Naive thymus-derived CD8-positive, alpha-beta T cell (primary cell): ENCODE data around the gene ERMARD. TPM values are rescaled to one million over a fixed set of nuclear protein-coding genes. Genes with fewer than 3 reads are reported as not detected.

Experiments
- ATAC-seq, 2 donors: fragments of 150-1000 bp; cut with Tn5 transposase in 1 of 2; sonication (Bioruptor Pico), chemical (Tn5 transposase) in 1 of 2; 1 replicate in 1 of 2; 2 replicates in 1 of 2; pipeline ENCODE4 v1.10.0; 2021; ENCODE audit warnings: mild to moderate bottlenecking in 2 of 2, moderate library complexity in 2 of 2
- POLR2A ChIA-PET: fragments of 350-600 bp; sonication (Branson Sonifier 250); formaldehyde crosslinking; loops from one replicate; lab custom pipeline; 2021; ENCODE audit warnings: antibody characterized with exemption; lab: Charles Lee
- DNase-seq, 10 donors: peaks; one replicate each; pipeline versions ENCODE4 v3.0.0 to v3.0.0-alpha.2; 2020 to 2022
- H3K27ac Mint-ChIP-seq, 10 donors: one replicate each; pipeline ENCODE4 v1.8.0; 2020 to 2022; ENCODE audit warnings: mild to moderate bottlenecking in 10 of 10, mixed read lengths in 10 of 10, moderate library complexity in 4 of 10, inconsistent platforms in 1 of 10
- H3K27me3 Mint-ChIP-seq, 5 donors: one replicate each; pipeline ENCODE4 v1.8.0; 2021 to 2022; ENCODE audit warnings: mixed read lengths in 5 of 5
- H3K36me3 Mint-ChIP-seq, 3 donors: one replicate each; pipeline ENCODE4 v1.8.0; 2020 to 2022; ENCODE audit warnings: mixed read lengths in 3 of 3, mild to moderate bottlenecking in 2 of 3, inconsistent platforms in 1 of 3
- H3K4me1 Mint-ChIP-seq, 4 donors: one replicate each; pipeline ENCODE4 v1.8.0; 2021 to 2022; ENCODE audit warnings: mixed read lengths in 4 of 4
- H3K4me3 Mint-ChIP-seq, 10 donors: one replicate each; pipeline ENCODE4 v1.8.0; 2020 to 2022; ENCODE audit warnings: mild to moderate bottlenecking in 10 of 10, mixed read lengths in 10 of 10, moderate library complexity in 6 of 10, inconsistent platforms in 1 of 10
- H3K9me3 Mint-ChIP-seq, 9 donors: one replicate each; pipeline ENCODE4 v1.8.0; 2020 to 2022; ENCODE audit warnings: mixed read lengths in 9 of 9, mild to moderate bottlenecking in 3 of 9, inconsistent platforms in 1 of 9, moderate library complexity in 1 of 9
- polyA plus RNA-seq, 3 donors: library from polyadenylated mRNA; unstranded; fragments of 300-500 nt; fragmentation: Illumina TruSeq; gene quantifications; one replicate each; pipeline ENCODE4 v1.2.3, GENCODE V29; 2021
- total RNA-seq, 8 experiments: library from RNA in 2 of 8; stranded (reverse) in 2 of 8; gene quantifications; one replicate each; pipeline ENCODE4 v1.2.3 and lab custom pipeline; 2021 to 2026

ERMARD gene
- total and polyA plus RNA-seq, 5 experiments from 2014 or later, result 9.2 to 41.5 (median 12.4) TPM

DNA sequence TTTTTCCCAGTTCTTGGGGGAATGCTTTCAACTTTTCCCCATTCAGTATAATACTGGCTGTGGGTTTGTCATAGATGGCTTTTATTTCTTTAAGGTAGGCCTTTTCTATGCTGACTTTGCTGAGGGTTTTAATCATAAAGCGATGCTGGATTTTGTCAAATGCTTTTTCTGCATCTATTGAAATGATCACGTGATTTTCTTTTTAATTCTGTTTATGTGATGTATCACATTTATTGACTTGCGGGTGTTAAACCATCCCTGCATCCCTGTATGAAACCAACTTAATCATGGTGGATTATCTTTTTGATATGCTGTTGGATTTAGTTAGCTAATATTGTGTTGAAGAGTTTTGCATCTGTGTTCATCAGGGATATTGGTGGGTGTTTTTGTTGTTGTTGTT is 65.6 kb downstream of the ERMARD start:
- peaks cover 47 to 88% (median 57%) of the 10 kb centered on the region in 5 donors for H3K27me3 Mint-ChIP-seq
- POLR2A ChIA-PET, result no interaction called here
- peaks cover 0 to 32% (median 3%) of the 10 kb centered on the region in 3 donors for H3K36me3 Mint-ChIP-seq
- no peak for DNase-seq
- H3K27ac Mint-ChIP-seq, result no peak overlapping the region
- no peak for ATAC-seq
- H3K9me3 Mint-ChIP-seq, result peaks cover 3 to 30% (median 9%) of the 10 kb centered on the region in 9 donors
- H3K4me1 Mint-ChIP-seq, result no peaks in the 10 kb centered on the region
- no peak overlapping the region for H3K4me3 Mint-ChIP-seq

DNA sequence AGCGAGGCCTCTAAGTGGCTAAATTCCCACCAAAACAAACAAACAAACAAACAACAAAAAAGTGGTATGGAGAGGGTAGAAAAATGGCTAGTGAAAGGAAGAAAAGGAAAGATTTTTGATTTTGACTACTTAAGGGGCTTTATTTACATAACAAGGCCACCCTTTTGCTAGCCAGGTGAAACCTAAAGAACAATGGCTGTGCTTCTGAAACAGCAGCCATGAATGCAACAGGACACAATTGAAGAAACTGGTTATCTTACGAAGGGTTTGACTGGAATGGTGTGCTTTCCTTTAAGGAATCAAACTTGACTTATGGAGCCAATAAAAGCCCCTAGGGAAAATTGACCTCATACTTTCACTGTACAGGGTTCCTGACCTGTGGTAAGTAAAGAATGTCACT is 68.9 kb downstream of the ERMARD start:
- ATAC-seq (no peak), DNase-seq (no peak)
- no peak overlapping the region for H3K4me3 Mint-ChIP-seq
- peaks cover 0 to 23% (median 3%) of the 10 kb centered on the region in 3 donors for H3K36me3 Mint-ChIP-seq
- peaks cover 0 to 2% (median 0%) of the 10 kb centered on the region in 4 donors for H3K4me1 Mint-ChIP-seq
- POLR2A ChIA-PET, result no interaction called here
- no peak overlapping the region for H3K27ac Mint-ChIP-seq
- H3K9me3 Mint-ChIP-seq, result peaks cover 3 to 25% (median 9%) of the 10 kb centered on the region in 9 donors
- peaks cover 49 to 97% (median 66%) of the 10 kb centered on the region in 5 donors for H3K27me3 Mint-ChIP-seq

DNA sequence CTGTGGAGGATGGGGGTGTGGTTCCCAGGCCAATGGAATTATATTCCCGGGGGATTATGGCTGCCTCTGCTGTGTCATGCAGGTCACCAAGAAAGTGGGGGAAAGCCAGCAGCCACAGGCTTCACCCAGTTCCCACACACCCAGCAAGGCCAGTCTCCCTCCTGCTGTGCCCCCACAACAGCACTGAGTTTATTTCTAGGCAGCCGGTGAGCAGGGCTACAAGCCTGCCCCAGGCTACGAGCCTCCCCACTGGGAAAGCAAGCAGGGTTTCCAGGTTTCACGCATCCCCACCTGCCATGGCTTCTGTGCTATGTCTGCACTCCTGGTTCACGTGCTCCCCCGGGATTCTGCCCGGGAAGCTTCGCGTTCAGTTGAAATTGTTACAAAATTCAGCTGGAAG is 72.6 kb downstream of the ERMARD start:
- peaks cover 0 to 16% (median 6%) of the 10 kb centered on the region in 9 donors for H3K9me3 Mint-ChIP-seq
- no peak overlapping the region for H3K4me3 Mint-ChIP-seq
- ATAC-seq, result no peak
- POLR2A ChIA-PET, result no interaction called here
- H3K27me3 Mint-ChIP-seq, result peaks cover 25 to 95% (median 54%) of the 10 kb centered on the region in 5 donors
- H3K36me3 Mint-ChIP-seq, result peaks cover 0 to 17% (median 4%) of the 10 kb centered on the region in 3 donors
- H3K27ac Mint-ChIP-seq, result no peak overlapping the region
- DNase-seq, result no peak
- H3K4me1 Mint-ChIP-seq, result peaks cover 0 to 2% (median 0%) of the 10 kb centered on the region in 4 donors

DNA sequence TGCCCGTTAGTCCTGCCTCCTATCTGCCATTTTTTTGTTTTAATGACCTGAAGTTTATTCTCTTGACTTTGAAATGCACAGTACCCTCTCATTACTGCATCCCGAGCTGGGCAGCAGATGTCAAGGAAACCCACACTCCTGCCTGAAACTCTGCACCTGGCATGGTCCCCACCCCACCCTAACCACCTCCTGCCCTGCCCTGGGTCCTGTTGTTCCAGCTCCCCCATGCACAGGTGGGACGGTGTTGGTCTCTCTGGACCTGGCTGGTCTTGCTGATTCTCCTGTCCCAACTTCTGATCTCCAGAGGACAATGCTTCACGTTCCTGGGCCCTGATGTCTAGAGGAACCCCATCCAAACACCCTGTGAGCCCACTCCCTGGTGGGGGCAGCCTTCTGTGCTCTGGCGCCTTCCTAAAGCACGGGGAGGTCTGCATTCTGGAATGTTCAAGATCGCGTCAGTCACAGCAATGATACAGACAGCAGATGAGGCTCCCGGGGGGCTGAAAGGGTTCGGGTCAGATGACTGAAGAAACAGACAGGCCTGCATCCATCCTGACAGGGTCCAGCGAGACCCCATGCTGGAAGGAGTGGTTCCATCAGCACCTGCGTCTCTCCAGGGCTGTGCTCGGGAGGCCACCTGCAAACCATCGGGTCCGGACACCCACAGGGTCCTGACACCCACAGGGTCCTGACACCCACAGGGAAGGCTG is 73.6 kb downstream of the ERMARD start:
- Mint-ChIP-seq H3K27me3 (peaks cover 23 to 94% (median 55%) of the 10 kb centered on the region in 5 donors), H3K9me3 (peaks cover 0 to 16% (median 6%) of the 10 kb centered on the region in 9 donors), H3K4me3 (no peak overlapping the region), H3K36me3 (peaks cover 0 to 17% (median 4%) of the 10 kb centered on the region in 3 donors), H3K27ac (no peak overlapping the region), H3K4me1 (peaks cover 0 to 2% (median 0%) of the 10 kb centered on the region in 4 donors)
- no peak for ATAC-seq
- POLR2A ChIA-PET, result no interaction called here
- no peak for DNase-seq

DNA sequence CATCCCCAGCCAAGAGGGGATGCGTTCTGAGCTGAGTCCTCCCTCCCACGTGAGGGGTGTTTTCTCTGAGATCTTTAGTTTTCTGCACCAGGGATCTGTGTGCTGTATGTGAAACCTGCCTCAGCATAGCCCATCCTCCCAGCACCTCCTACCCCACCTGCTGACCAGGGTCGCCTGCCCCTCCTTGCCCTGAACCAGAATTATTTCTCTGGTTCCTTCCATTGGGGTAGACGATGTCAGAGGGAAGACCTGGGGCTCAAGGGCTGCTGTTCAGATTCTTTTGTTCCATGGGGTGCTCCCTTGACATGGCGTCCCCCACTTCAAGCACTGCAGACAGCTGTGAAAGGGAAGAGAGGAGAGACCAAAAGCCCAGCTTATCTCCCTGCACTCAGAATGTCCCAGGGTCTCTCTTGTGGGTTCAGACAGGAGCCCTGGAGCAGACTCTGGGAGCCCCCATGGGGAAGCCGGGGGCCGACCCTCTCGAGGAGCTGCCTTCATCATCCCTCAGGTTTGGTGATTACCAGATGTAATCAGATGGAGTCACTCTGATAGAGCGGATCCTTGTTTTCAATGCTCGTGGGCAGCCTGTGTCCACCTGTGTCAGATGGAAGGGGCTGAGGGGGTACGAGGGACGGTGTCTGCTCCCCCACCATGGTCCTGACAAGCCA is 74.3 kb downstream of the ERMARD start:
- DNase-seq (no peak), ATAC-seq (no peak)
- Mint-ChIP-seq H3K4me1 (peaks cover 0 to 2% (median 0%) of the 10 kb centered on the region in 4 donors), H3K4me3 (no peak overlapping the region), H3K27me3 (peaks cover 23 to 92% (median 51%) of the 10 kb centered on the region in 5 donors), H3K27ac (no peak overlapping the region), H3K9me3 (peaks cover 0 to 16% (median 6%) of the 10 kb centered on the region in 9 donors), H3K36me3 (peaks cover 0 to 17% (median 4%) of the 10 kb centered on the region in 3 donors)
- POLR2A ChIA-PET, result no interaction called here

DNA sequence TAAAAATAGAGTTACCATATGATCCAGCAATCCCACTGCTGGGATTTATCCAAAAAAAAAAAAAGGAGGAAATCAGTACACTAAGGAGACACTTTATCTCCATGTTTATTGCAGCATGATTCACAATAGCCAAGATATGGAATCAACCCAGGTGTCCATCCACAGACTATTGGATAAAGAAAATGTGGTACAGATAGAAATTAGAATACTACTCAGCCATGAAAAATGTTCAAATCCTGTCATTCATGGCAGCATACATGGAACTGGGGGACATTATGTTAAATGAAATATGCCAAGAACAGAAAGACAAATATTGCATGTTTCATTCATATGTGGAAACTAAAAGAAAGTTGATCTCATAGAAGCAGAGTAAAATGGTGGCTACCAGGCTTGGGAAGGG is 75.3 kb downstream of the ERMARD start:
- Mint-ChIP-seq H3K27me3 (peaks cover 27 to 93% (median 53%) of the 10 kb centered on the region in 5 donors), H3K4me3 (no peak overlapping the region), H3K27ac (no peak overlapping the region), H3K4me1 (peaks cover 3 to 4% (median 3%) of the 10 kb centered on the region in 4 donors), H3K9me3 (peaks cover 0 to 16% (median 6%) of the 10 kb centered on the region in 9 donors), H3K36me3 (peaks cover 0 to 17% (median 4%) of the 10 kb centered on the region in 3 donors)
- POLR2A ChIA-PET, result no interaction called here
- ATAC-seq (no peak), DNase-seq (no peak)

DNA sequence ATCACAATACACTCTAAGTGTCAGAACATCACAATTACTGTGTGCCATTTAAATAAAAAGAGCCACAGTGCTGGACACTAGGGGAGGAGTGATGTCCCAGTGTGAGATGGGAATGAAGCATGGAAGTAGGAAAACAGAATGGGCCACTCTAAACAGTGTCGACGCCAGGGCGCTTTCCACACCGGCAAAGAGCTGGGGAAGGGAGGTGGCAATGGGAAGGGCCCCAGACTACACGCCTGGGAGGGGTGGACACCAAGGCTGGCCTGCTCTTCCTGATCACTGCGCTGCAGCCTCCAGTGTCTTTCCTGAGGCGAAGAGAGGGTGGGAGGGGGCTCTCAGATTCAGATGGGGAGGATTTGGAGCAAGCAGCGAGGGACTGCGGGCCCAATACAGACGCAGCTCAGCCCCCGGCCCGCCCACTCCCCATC is 75.9 kb downstream of the ERMARD start:
- Mint-ChIP-seq H3K27ac (no peak overlapping the region), H3K4me1 (peaks cover 5 to 8% (median 5%) of the 10 kb centered on the region in 4 donors), H3K4me3 (no peak overlapping the region), H3K36me3 (peaks cover 0 to 17% (median 4%) of the 10 kb centered on the region in 3 donors), H3K9me3 (peaks cover 0 to 16% (median 6%) of the 10 kb centered on the region in 9 donors), H3K27me3 (peaks cover 25 to 92% (median 53%) of the 10 kb centered on the region in 5 donors)
- DNase-seq (no peak), ATAC-seq (no peak)
- POLR2A ChIA-PET, result no interaction called here

DNA sequence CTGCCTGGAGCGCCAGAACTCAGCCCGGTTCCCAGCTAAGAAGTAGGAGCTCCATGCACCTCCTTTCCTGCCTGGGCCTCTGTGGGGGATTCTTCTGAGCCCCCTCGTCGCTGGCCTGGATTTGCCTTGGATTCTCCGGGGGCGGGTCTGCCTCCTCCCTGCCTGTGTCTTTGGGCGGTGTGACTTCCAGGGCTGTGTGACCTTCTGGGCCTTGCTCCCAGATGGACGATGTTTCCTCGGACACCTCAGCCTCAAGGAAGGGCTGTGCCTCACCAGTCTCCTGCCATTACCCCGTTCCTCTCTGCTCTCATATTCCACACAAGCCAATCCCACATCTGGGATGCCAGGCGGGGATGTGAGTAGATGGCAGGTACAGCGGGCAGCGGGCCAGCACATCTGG is 76.8 kb downstream of the ERMARD start:
- Mint-ChIP-seq H3K27ac (peak overlapping the region in 2 of 10 donors; percentile 24 to 80), H3K9me3 (peaks cover 0 to 16% (median 6%) of the 10 kb centered on the region in 9 donors), H3K27me3 (peaks cover 20 to 89% (median 46%) of the 10 kb centered on the region in 5 donors), H3K36me3 (peaks cover 0 to 17% (median 4%) of the 10 kb centered on the region in 3 donors), H3K4me1 (peaks cover 5 to 8% (median 5%) of the 10 kb centered on the region in 4 donors), H3K4me3 (no peak overlapping the region)
- DNase-seq (no peak), ATAC-seq (no peak)
- POLR2A ChIA-PET, result no interaction called here

DNA sequence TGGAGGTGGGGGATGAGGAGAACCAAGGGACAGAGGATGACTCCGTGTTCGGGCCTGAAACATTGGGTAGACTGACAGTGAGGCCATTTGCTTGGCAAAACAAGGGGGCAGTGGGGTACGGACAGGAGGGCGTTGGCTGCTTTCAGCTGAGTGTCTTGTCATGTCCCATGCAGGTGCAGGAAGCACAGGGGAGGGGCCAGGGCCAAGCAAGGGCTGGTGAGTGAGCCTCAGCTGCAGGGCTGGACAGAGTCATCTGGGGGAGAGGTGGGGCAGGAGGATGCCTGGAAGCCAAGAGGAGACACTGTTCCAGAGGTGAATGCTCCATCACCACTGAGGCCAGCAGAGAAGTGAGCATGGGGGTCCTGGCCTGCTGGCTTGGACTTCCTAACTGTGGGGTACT is 78.4 kb downstream of the ERMARD start:
- Mint-ChIP-seq H3K9me3 (peaks cover 0 to 16% (median 6%) of the 10 kb centered on the region in 9 donors), H3K4me1 (peaks cover 4 to 8% (median 5%) of the 10 kb centered on the region in 4 donors), H3K27ac (no peak overlapping the region), H3K36me3 (peaks cover 0 to 17% (median 4%) of the 10 kb centered on the region in 3 donors), H3K4me3 (peak overlapping the region in 1 of 10 donors; percentile 59), H3K27me3 (peaks cover 25 to 89% (median 42%) of the 10 kb centered on the region in 5 donors)
- POLR2A ChIA-PET, result no interaction called here
- no peak for ATAC-seq
- DNase-seq, result no peak

DNA sequence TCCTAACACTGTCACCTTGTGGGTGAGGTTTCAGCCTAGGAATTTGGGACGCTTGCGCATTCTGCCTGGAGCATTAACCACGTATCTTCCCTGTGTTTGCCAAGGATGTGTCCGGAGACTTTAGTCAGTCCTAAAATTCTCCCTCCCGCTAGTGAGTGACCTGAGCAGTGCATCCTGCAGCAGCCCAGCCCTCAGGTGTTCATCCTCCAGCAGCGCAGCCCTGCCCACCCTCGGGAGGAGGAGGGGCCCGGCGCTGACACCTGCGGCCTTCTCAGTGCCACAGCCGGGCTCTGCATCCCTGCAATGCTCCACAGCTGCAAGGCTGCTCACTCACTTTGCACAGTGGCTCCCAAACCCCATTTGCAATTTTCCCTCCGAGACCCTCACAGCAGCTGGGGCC is 79.5 kb downstream of the ERMARD start:
- peaks cover 0 to 16% (median 6%) of the 10 kb centered on the region in 9 donors for H3K9me3 Mint-ChIP-seq
- H3K4me3 Mint-ChIP-seq, result no peak overlapping the region
- ATAC-seq (no peak), DNase-seq (no peak)
- H3K4me1 Mint-ChIP-seq, result peaks cover 4 to 8% (median 5%) of the 10 kb centered on the region in 4 donors
- POLR2A ChIA-PET, result no interaction called here
- H3K27me3 Mint-ChIP-seq, result peaks cover 25 to 88% (median 42%) of the 10 kb centered on the region in 5 donors
- peaks cover 0 to 17% (median 4%) of the 10 kb centered on the region in 3 donors for H3K36me3 Mint-ChIP-seq
- H3K27ac Mint-ChIP-seq, result peak overlapping the region in 1 of 10 donors; percentile 77
